ENCODE results near the gene UBAP2L. TPM values are rescaled to one million over a fixed set of nuclear protein-coding genes. Genes with fewer than 3 reads are reported as not detected.
A peak's percentile ranks its signal among the peaks of the same experiment; 100 is the strongest.

UBAP2L gene, protein sequence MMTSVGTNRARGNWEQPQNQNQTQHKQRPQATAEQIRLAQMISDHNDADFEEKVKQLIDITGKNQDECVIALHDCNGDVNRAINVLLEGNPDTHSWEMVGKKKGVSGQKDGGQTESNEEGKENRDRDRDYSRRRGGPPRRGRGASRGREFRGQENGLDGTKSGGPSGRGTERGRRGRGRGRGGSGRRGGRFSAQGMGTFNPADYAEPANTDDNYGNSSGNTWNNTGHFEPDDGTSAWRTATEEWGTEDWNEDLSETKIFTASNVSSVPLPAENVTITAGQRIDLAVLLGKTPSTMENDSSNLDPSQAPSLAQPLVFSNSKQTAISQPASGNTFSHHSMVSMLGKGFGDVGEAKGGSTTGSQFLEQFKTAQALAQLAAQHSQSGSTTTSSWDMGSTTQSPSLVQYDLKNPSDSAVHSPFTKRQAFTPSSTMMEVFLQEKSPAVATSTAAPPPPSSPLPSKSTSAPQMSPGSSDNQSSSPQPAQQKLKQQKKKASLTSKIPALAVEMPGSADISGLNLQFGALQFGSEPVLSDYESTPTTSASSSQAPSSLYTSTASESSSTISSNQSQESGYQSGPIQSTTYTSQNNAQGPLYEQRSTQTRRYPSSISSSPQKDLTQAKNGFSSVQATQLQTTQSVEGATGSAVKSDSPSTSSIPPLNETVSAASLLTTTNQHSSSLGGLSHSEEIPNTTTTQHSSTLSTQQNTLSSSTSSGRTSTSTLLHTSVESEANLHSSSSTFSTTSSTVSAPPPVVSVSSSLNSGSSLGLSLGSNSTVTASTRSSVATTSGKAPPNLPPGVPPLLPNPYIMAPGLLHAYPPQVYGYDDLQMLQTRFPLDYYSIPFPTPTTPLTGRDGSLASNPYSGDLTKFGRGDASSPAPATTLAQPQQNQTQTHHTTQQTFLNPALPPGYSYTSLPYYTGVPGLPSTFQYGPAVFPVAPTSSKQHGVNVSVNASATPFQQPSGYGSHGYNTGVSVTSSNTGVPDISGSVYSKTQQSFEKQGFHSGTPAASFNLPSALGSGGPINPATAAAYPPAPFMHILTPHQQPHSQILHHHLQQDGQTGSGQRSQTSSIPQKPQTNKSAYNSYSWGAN
- total RNA-seq = 61.7 and 70.9 TPM in 2 replicates

DNA sequence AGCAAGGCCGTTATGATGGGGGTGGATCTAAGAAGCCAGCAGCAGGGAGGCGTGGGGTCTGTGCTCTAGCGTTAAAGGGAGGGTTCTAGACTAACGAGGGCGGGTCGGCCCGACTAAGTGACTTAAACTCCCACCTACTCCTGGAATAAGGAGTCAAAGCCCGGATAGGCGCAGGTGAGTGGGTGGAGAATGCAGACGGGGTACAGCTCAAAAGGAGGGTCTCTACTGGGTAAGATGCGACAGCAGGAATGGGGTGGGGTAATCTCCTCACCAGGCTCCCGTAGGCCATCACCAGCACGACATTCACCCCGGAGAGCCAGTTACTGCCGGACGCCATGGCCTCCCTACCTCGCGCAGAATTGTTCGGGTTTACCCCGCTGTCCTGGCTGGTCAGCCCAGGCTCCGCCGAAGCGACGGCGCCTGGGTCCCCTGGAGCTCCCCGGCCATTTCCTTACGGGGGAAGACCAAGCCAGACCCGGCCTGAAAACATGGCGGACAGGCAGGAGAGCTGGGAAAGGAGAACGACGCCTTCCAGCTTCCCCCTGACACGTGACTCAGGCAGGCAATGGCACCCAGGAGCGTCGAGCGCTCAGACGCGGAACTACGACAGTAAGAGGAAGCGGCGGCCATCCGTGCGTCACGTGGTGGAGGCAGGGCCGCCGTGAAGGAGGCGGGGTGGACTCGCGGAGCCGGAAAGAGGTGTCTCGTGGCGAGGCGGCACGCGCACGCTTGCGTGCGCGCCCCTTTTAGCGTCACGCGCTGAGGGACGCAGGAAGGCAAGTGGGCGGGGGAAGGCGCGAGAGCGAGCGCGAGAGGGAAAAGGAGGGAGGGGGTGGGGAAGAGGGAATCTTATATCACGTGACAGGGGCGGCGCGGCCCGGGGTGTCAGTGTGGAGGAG, at the start of gene UBAP2L:
TSS of gene UBAP2L (plus strand) at position 885 of the 899 bp plus-strand sequence. CDS start 4,169 bp downstream, outside the sequence.
- Histone ChIP-seq H3K27me3 (ENCODE audit: control insufficient read depth, insufficient read depth, low read length) (no peaks in the 10 kb centered on the region), H3K36me3 (ENCODE audit: control insufficient read depth, insufficient read depth, low read length) (no peaks in the 10 kb centered on the region), H3K4me3 (ENCODE audit: low read depth, low read length) (peak within 1 kb of the TSS; percentile 91)
- peak; percentile 96 for DNase-seq (ENCODE audit: low read depth)
- TF ChIP-seq, protein P1, sequence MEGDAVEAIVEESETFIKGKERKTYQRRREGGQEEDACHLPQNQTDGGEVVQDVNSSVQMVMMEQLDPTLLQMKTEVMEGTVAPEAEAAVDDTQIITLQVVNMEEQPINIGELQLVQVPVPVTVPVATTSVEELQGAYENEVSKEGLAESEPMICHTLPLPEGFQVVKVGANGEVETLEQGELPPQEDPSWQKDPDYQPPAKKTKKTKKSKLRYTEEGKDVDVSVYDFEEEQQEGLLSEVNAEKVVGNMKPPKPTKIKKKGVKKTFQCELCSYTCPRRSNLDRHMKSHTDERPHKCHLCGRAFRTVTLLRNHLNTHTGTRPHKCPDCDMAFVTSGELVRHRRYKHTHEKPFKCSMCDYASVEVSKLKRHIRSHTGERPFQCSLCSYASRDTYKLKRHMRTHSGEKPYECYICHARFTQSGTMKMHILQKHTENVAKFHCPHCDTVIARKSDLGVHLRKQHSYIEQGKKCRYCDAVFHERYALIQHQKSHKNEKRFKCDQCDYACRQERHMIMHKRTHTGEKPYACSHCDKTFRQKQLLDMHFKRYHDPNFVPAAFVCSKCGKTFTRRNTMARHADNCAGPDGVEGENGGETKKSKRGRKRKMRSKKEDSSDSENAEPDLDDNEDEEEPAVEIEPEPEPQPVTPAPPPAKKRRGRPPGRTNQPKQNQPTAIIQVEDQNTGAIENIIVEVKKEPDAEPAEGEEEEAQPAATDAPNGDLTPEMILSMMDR (IDR thresholded peaks at IDR 0.05; ENCODE audit: insufficient read depth, low read length, poor library complexity, severe bottlenecking) = no peak

DNA sequence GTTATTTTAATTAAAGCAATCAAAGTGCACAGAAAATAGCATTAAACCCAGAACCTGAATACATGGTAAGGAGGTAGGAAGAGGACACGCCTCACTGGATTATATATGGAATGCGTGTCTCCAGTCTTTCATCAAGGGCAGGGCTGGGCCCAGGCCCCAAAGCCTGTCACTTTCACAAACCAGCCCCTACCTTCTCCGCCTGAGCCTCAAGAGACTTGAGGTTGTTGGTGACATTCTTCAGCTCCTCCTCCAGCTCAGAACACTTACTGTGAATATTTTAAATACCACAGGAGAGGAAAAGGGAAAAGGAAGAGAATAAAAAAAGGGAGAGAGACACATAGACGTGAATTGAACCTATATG, 49.6 kb upstream of the UBAP2L start:
- DNase-seq (ENCODE audit: low read depth) = no peak
- Histone ChIP-seq H3K36me3 (ENCODE audit: control insufficient read depth, insufficient read depth, low read length) (no peaks in the 10 kb centered on the region), H3K27me3 (ENCODE audit: control insufficient read depth, insufficient read depth, low read length) (no peaks in the 10 kb centered on the region), H3K4me3 (ENCODE audit: low read depth, low read length) (no peak overlapping the region)
- TF ChIP-seq, protein P1 (IDR thresholded peaks at IDR 0.05; ENCODE audit: insufficient read depth, low read length, poor library complexity, severe bottlenecking) = no peak

DNA sequence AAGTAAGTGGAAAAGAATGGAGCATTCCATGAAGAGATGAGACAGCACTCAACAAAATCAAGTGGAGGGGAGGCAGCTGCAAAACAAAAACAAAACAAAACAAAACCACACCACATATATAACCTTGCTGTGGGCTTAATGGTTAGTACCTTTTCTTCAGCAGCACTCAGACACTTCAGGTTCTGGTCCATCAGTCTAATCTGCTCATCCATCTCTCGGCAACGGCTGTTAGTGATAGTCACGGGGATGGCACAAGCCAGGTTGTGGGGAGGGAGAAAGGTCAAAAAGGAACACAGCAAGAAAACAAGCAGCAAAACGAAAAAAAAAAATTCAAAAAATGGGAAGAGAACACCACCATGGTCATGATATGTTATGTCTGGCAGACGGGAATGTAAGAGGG, 48.9 kb upstream of the UBAP2L start:
- Histone ChIP-seq H3K27me3 (ENCODE audit: control insufficient read depth, insufficient read depth, low read length) (no peaks in the 10 kb centered on the region), H3K36me3 (ENCODE audit: control insufficient read depth, insufficient read depth, low read length) (no peaks in the 10 kb centered on the region), H3K4me3 (ENCODE audit: low read depth, low read length) (no peak overlapping the region)
- TF ChIP-seq, protein P1 (IDR thresholded peaks at IDR 0.05; ENCODE audit: insufficient read depth, low read length, poor library complexity, severe bottlenecking) = no peak
- DNase-seq (ENCODE audit: low read depth) = no peak

DNA sequence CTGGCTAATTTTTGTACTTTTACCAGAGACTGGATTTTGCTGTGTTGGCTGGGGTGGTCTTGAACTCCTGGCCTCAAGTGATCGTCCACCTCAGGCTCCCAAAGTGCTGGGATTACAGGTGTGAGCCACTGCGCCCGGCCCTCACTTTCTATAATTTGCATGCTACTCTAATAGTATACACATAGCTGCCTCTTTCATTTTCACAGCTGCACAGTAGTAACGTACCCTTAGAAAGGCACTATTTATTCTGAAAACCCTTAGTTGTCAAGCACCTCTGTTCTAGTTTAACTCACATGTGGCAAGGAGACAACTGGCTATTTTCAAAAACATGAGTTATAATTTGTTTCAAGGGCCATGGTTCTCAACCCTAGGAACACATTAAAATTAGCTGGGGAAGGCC, 46.1 kb upstream of the UBAP2L start:
- H3K27me3 ChIP-seq (ENCODE audit: control insufficient read depth, insufficient read depth, low read length) = no peaks in the 10 kb centered on the region
- TF ChIP-seq, protein P1 (IDR thresholded peaks at IDR 0.05; ENCODE audit: insufficient read depth, low read length, poor library complexity, severe bottlenecking) = no peak
- H3K4me3 ChIP-seq (ENCODE audit: low read depth, low read length) = no peak overlapping the region
- no peak for DNase-seq (ENCODE audit: low read depth)
- H3K36me3 ChIP-seq (ENCODE audit: control insufficient read depth, insufficient read depth, low read length) = no peaks in the 10 kb centered on the region

DNA sequence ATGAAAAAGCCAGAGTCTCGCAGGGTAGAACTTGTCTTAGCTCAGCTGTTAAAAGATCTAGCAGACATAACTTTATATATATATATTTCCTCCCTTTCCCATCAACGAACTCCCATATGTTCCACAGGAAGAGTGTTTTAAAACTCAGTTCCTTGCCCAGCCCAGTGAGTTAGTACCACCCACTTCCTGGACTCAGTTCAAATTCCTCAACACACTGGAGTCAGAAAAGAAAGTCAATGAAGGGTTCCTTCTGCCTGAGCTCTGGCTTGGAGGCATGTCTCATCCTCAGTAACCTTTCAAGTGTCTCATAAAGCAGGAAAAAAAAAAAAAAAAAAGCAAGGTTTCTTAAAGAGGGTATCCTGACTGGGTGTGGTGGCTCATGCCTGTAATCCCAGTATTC, 44.4 kb upstream of the UBAP2L start:
- Histone ChIP-seq H3K36me3 (ENCODE audit: control insufficient read depth, insufficient read depth, low read length) (no peaks in the 10 kb centered on the region), H3K27me3 (ENCODE audit: control insufficient read depth, insufficient read depth, low read length) (no peaks in the 10 kb centered on the region), H3K4me3 (ENCODE audit: low read depth, low read length) (no peak overlapping the region)
- TF ChIP-seq, protein P1 (IDR thresholded peaks at IDR 0.05; ENCODE audit: insufficient read depth, low read length, poor library complexity, severe bottlenecking) = no peak
- DNase-seq (ENCODE audit: low read depth) = peak; percentile 41

All from kidney epithelial cell (primary cell).